ENCODE measurements around the gene TUBA4A. TPM values are rescaled to one million over a fixed set of nuclear protein-coding genes. Genes with fewer than 3 reads are reported as not detected.
A peak's percentile ranks its signal among the peaks of the same experiment; 100 is the strongest.

The TUBA4A gene
- 100 to 1,000 TPM; 175 to 178 TPM for total RNA-seq
- 234 TPM for polyA plus RNA-seq

DNA sequence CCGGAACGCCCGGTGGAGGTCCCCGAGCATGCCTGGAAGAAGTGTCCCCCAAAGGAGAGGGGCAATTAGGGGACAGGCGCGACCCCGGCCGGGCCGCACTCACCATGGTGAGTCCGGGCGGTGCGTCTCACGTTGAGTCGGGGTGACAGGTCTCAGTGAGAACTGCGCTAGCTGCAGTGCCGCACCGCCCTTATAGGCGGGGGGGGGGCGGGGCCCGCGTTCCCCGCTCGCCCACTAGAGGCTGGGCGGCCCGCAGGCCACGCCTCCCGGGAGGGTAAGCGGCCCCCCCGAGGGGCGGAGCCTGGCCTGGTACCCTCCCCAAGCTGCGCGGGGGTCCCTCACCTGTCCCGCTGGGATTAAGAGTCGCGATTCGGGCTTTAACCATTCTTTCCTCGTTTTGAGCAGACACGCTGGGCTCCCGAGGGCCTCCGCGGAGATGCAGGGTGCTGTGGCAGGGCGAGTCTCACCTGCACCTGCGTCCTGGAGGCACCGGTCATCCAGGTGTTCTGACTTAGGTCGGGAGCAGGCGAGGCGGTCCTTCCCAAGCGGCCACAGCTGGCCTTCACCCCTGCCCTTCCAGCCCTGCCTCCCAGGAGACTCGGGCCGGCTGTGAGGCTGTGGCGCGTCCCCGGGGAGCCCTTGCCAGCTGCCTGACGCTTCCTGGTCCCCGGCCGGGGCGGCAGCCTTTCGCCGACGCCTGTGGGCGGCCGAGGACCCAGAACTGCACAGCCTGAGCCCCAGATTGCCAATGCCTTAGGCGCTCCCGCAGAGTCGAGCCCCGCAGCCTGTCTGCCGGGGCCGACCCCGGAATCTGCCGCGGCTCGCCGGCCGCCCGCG is at the start of gene TUBA4A:
Gene TUBA4A (minus strand): TSS at position 166 of the 837 bp plus-strand sequence. CDS start 60 bp downstream, at position 106.
- Mint-ChIP-seq H3K27me3 (no peaks in the 10 kb centered on the region), H3K4me1 (peaks cover 45 to 50% (median 45%) of the 10 kb centered on the region in 3 donors), H3K36me3 (peaks cover 4 to 52% (median 22%) of the 10 kb centered on the region in 3 donors), H3K27ac (peak within 1 kb of the TSS; percentile 91 to 100 (median 96)), H3K9me3 (no peaks in the 10 kb centered on the region), H3K4me3 (peak within 1 kb of the TSS; percentile 84 to 99 (median 89))
- no peaks in the 10 kb centered on the region for H3K9me3 ChIP-seq (ENCODE audit: low read length)
- peaks cover 25% of the 10 kb centered on the region for H3K36me3 ChIP-seq (ENCODE audit: insufficient read depth, low read length)
- peaks cover 37% of the 10 kb centered on the region for H3K4me1 ChIP-seq (ENCODE audit: insufficient read depth, low read length)
- DNase-seq = peak; percentile 88 to 95 (median 90)
- peak within 1 kb of the TSS; percentile 95 for H3K27ac ChIP-seq (ENCODE audit: low read depth, low read length)
- ChIA-PET POLR2A (interaction anchor here (0.5 to 11.9 kb wide), 16 partner anchors 8 to 1037 kb away, joined by 3 to 164 read pairs (median 5); partner anchors contain the start of genes ABCB6, ANKZF1, ATG9A and CNPPD1), CTCF (interaction anchor here (0.6 to 12.3 kb wide), 19 partner anchors 9 to 135 kb away, joined by 3 to 136 read pairs (median 4); partner anchors contain the start of genes ABCB6, ANKZF1, ATG9A and CNPPD1)
- H3K4me3 ChIP-seq (ENCODE audit: low read length) = peak within 1 kb of the TSS; percentile 99
- H3K27me3 ChIP-seq (ENCODE audit: insufficient read depth, low read length, poor library complexity, severe bottlenecking) = no peaks in the 10 kb centered on the region

DNA sequence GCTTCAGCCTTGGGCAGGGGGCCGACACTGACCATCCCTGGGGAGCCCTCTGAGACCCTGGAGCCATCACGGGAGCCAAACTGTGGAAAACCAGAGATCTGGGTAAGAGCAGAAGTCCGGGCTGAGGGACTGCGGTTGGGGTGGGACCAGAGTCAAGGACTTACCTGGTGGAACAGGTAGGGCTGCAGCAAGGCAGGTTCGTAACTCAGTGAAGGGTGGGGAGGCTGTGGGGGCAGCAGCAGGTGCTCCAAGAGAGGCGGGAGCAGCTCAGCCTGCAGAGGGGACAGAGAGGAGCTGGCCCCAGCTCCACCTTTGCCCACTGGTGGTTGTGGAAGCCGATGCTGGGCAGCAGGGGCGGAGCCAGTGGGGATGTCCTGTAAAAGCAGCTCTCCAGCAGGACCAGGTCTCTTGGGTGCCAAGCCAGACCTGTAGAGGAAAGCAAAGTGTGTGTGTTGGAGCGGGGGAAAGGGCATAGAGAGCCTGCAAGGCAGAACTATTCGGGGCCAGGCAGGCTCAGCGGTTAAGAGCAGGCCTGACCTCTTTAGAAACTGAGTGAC is 48.8 kb upstream of the TUBA4A start:
- Mint-ChIP-seq H3K4me1 (peaks cover 0 to 5% (median 0%) of the 10 kb centered on the region in 3 donors), H3K36me3 (peaks cover 0 to 1% (median 0%) of the 10 kb centered on the region in 3 donors), H3K9me3 (peaks cover 0 to under 1% (median 0%) of the 10 kb centered on the region in 5 donors), H3K27me3 (peaks cover 36 to 65% of the 10 kb centered on the region in 2 donors), H3K27ac (no peak overlapping the region), H3K4me3 (no peak overlapping the region)
- no peaks in the 10 kb centered on the region for H3K9me3 ChIP-seq (ENCODE audit: low read length)
- H3K27me3 ChIP-seq (ENCODE audit: insufficient read depth, low read length, poor library complexity, severe bottlenecking) = peaks cover 13% of the 10 kb centered on the region
- POLR2A ChIA-PET = no interaction called here
- H3K36me3 ChIP-seq (ENCODE audit: insufficient read depth, low read length) = no peaks in the 10 kb centered on the region
- CTCF ChIA-PET = interaction anchor here (1.0 to 2.0 kb wide), 5 partner anchors 7 to 143 kb away, joined by 3 to 8 read pairs (median 5); partner anchors contain the start of gene TUBA4A
- H3K27ac ChIP-seq (ENCODE audit: low read depth, low read length) = no peak overlapping the region
- DNase-seq = no peak
- H3K4me1 ChIP-seq (ENCODE audit: insufficient read depth, low read length) = peaks cover 5% of the 10 kb centered on the region
- H3K4me3 ChIP-seq (ENCODE audit: low read length) = no peak overlapping the region

GRCh38 chr2:219300022-219300421 is 46.3 kb upstream of the TUBA4A start:
- no peaks in the 10 kb centered on the region for H3K36me3 Mint-ChIP-seq
- H3K4me1 Mint-ChIP-seq = peaks cover 7 to 14% (median 9%) of the 10 kb centered on the region in 3 donors
- ChIA-PET POLR2A (no interaction called here), CTCF (interaction anchor here (0.9 to 4.5 kb wide), 19 partner anchors 9 to 242 kb away, joined by 3 to 31 read pairs (median 4); partner anchors contain the start of genes ANKZF1, ATG9A, DNAJB2 and NHEJ1)
- no peak for DNase-seq
- Histone ChIP-seq H3K36me3 (ENCODE audit: insufficient read depth, low read length) (no peaks in the 10 kb centered on the region), H3K9me3 (ENCODE audit: low read length) (no peaks in the 10 kb centered on the region), H3K4me3 (ENCODE audit: low read length) (no peak overlapping the region), H3K4me1 (ENCODE audit: insufficient read depth, low read length) (peaks cover 15% of the 10 kb centered on the region), H3K27me3 (ENCODE audit: insufficient read depth, low read length, poor library complexity, severe bottlenecking) (peaks cover 4% of the 10 kb centered on the region), H3K27ac (ENCODE audit: low read depth, low read length) (no peak overlapping the region)
- H3K4me3 Mint-ChIP-seq = no peak overlapping the region
- no peak overlapping the region for H3K27ac Mint-ChIP-seq
- peaks cover 28 to 44% of the 10 kb centered on the region in 2 donors for H3K27me3 Mint-ChIP-seq
- H3K9me3 Mint-ChIP-seq = no peaks in the 10 kb centered on the region

- no peak for DNase-seq
- ChIA-PET POLR2A (no interaction called here), CTCF (interaction anchor here (0.6 to 4.5 kb wide), 17 partner anchors 9 to 255 kb away, joined by 3 to 31 read pairs (median 4); partner anchors contain the start of genes ANKZF1, ATG9A, DNAJB2 and NHEJ1)
- no peaks in the 10 kb centered on the region for H3K36me3 ChIP-seq (ENCODE audit: insufficient read depth, low read length)
- Mint-ChIP-seq H3K4me1 (peaks cover 8 to 18% (median 11%) of the 10 kb centered on the region in 3 donors), H3K4me3 (no peak overlapping the region), H3K9me3 (no peaks in the 10 kb centered on the region), H3K36me3 (no peaks in the 10 kb centered on the region), H3K27ac (peak overlapping the region in 1 of 8 donors; percentile 17), H3K27me3 (peaks cover 25 to 37% of the 10 kb centered on the region in 2 donors)
- peaks cover 4% of the 10 kb centered on the region for H3K27me3 ChIP-seq (ENCODE audit: insufficient read depth, low read length, poor library complexity, severe bottlenecking)
- H3K4me1 ChIP-seq (ENCODE audit: insufficient read depth, low read length) = peaks cover 20% of the 10 kb centered on the region
- no peak overlapping the region for H3K4me3 ChIP-seq (ENCODE audit: low read length)
- no peak overlapping the region for H3K27ac ChIP-seq (ENCODE audit: low read depth, low read length)
- no peaks in the 10 kb centered on the region for H3K9me3 ChIP-seq (ENCODE audit: low read length)
Measured at GRCh38 chr2:219299372-219299760, 45.6 kb upstream of the TUBA4A start.

DNA sequence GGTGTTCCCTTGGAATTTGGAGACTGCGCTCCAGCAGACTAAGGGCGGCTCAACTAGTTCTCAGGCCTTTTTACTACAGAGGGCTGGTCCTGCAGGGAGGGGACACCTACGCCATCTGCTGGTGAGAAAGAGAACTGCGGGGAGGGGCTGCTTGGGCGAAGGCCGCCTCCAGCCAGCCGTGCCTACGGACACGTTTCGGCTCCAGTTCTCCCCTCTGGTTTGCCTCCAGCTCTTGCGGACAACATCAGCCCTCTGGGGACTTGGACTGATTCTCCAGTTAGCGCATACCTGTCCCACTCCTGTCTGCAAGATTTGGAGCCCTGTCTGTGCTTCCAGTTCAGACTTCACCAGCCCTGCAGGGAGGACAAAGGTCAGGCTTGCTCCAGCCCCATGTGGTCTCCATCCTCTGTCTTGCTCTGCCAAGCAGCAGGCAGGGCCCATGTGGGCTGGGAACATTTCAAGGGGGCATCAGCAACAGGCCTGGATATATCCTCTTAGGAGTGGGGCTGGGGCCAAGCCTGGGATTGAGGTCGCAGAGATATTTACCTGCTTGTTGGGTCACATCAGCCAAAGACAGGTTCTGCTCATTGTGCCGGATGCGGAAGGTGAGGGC is 45.1 kb upstream of the TUBA4A start:
- no peaks in the 10 kb centered on the region for H3K36me3 Mint-ChIP-seq
- peaks cover 4% of the 10 kb centered on the region for H3K27me3 ChIP-seq (ENCODE audit: insufficient read depth, low read length, poor library complexity, severe bottlenecking)
- no peaks in the 10 kb centered on the region for H3K36me3 ChIP-seq (ENCODE audit: insufficient read depth, low read length)
- ChIA-PET POLR2A (no interaction called here), CTCF (interaction anchor here (0.6 to 5.6 kb wide), 18 partner anchors 10 to 254 kb away, joined by 3 to 132 read pairs (median 4); partner anchors contain the start of genes ANKZF1, ATG9A, DNAJB2 and NHEJ1)
- H3K27me3 Mint-ChIP-seq = peaks cover 25 to 35% of the 10 kb centered on the region in 2 donors
- H3K4me3 Mint-ChIP-seq = no peak overlapping the region
- peaks cover 22% of the 10 kb centered on the region for H3K4me1 ChIP-seq (ENCODE audit: insufficient read depth, low read length)
- peak overlapping the region in 3 of 8 donors; percentile 17 to 43 (median 33) for H3K27ac Mint-ChIP-seq
- no peak overlapping the region for H3K4me3 ChIP-seq (ENCODE audit: low read length)
- no peaks in the 10 kb centered on the region for H3K9me3 ChIP-seq (ENCODE audit: low read length)
- H3K4me1 Mint-ChIP-seq = peaks cover 10 to 21% (median 16%) of the 10 kb centered on the region in 3 donors
- H3K9me3 Mint-ChIP-seq = no peaks in the 10 kb centered on the region
- DNase-seq = peak; percentile 78 to 90 (median 82)
- no peak overlapping the region for H3K27ac ChIP-seq (ENCODE audit: low read depth, low read length)

DNA sequence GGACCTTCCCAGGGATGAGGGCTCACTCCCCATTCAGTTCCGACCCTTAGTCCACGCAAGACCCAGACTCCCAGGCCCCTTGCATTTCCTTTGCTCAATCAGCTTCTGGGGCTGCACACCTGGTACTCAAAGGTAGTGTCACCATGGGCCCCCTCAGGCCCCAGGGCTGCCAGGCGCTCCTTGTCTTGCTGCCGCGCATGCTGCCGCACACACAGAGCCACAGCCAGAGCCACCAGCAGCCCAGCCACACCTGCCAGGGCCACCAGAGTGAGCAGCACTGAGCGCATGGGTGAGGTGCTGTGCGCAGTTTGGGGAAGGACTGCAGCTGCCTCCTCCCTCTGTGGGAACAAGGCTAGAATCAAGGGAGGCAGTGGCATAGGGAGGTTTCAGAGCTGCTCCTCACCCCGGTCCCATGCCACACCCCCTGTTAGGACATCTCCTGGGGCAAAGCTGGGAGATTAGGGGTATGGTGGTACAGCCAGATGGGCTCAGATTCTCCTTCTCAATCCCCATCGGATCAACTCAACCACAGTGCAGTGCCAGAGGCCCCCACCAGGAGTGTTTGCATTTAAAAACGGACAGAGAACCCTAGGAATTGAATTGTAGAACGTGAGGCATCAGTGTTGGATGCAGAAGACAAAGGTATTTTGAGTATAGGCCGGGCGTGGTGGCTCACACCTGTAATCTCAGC is 44.2 kb upstream of the TUBA4A start:
- Mint-ChIP-seq H3K36me3 (no peaks in the 10 kb centered on the region), H3K4me3 (no peak overlapping the region), H3K9me3 (no peaks in the 10 kb centered on the region), H3K27me3 (peaks cover 20 to 28% of the 10 kb centered on the region in 2 donors), H3K4me1 (peaks cover 10 to 21% (median 16%) of the 10 kb centered on the region in 3 donors), H3K27ac (peak overlapping the region in 3 of 8 donors; percentile 30 to 47 (median 44))
- CTCF ChIA-PET = interaction anchor here (1.1 to 5.6 kb wide), 10 partner anchors 11 to 240 kb away, joined by 3 to 132 read pairs (median 8); partner anchors contain the start of genes CNPPD1, DNAJB2, NHEJ1 and PTPRN
- H3K4me3 ChIP-seq (ENCODE audit: low read length) = no peak overlapping the region
- peaks cover 22% of the 10 kb centered on the region for H3K4me1 ChIP-seq (ENCODE audit: insufficient read depth, low read length)
- H3K27me3 ChIP-seq (ENCODE audit: insufficient read depth, low read length, poor library complexity, severe bottlenecking) = peaks cover 4% of the 10 kb centered on the region
- POLR2A ChIA-PET = no interaction called here
- DNase-seq = no peak
- H3K36me3 ChIP-seq (ENCODE audit: insufficient read depth, low read length) = no peaks in the 10 kb centered on the region
- no peak overlapping the region for H3K27ac ChIP-seq (ENCODE audit: low read depth, low read length)
- no peaks in the 10 kb centered on the region for H3K9me3 ChIP-seq (ENCODE audit: low read length)
